Measurements from ENCODE around the gene PSME2. TPM values are rescaled to one million over a fixed set of nuclear protein-coding genes. Genes with fewer than 3 reads are reported as not detected.

PSME2 gene
- total RNA-seq, 1 experiment from 2014 or later, result 389 TPM

GRCh38 chr14:24179294-24179960 lies 33.0 kb upstream of the PSME2 start:
- DNase-seq (ENCODE audit: low read depth), result no peak

GRCh38 chr14:24178399-24179178 lies 32.2 kb upstream of the PSME2 start:
- no peak for DNase-seq (ENCODE audit: low read depth)

GRCh38 chr14:24177891-24178290 lies 31.5 kb upstream of the PSME2 start:
- no peak for DNase-seq (ENCODE audit: low read depth)

- no peak for DNase-seq (ENCODE audit: low read depth)
These were observed 30.8 kb upstream of the PSME2 start for GRCh38 chr14:24177041-24177825.

- no peak for DNase-seq (ENCODE audit: low read depth)
These were observed 30.2 kb upstream of the PSME2 start for GRCh38 chr14:24176599-24176998.

- no peak for DNase-seq (ENCODE audit: low read depth)
These were observed 26.5 kb upstream of the PSME2 start for GRCh38 chr14:24172871-24173281.

GRCh38 chr14:24172261-24172860 lies 26.0 kb upstream of the PSME2 start:
- DNase-seq (ENCODE audit: low read depth), result no peak

GRCh38 chr14:24171422-24172260 lies 25.2 kb upstream of the PSME2 start, which contains the start of gene REC8:
TSS of gene REC8 (plus strand) at chr14:24172080. CDS start at chr14:24172553, 473 bp downstream.
- DNase-seq (ENCODE audit: low read depth), result no peak

GRCh38 chr14:24167469-24168114 lies 21.2 kb upstream of the PSME2 start:
- no peak for DNase-seq (ENCODE audit: low read depth)

- no peak for DNase-seq (ENCODE audit: low read depth)
These were observed 19.4 kb upstream of the PSME2 start for GRCh38 chr14:24165785-24166184.

GRCh38 chr14:24164518-24164991 lies 18.1 kb upstream of the PSME2 start:
- DNase-seq (ENCODE audit: low read depth), result no peak

GRCh38 chr14:24162093-24162492 lies 15.7 kb upstream of the PSME2 start:
- no peak for DNase-seq (ENCODE audit: low read depth)

GRCh38 chr14:24160850-24161804 lies 14.7 kb upstream of the PSME2 start, which contains the start of gene IRF9:
TSS of gene IRF9 (plus strand) at chr14:24161265. CDS start at chr14:24162145, 880 bp downstream.
- DNase-seq (ENCODE audit: low read depth), result peak; percentile 95

GRCh38 chr14:24160499-24160849 lies 14.1 kb upstream of the PSME2 start:
- no peak for DNase-seq (ENCODE audit: low read depth)

- DNase-seq (ENCODE audit: low read depth), result no peak
These were observed 13.5 kb upstream of the PSME2 start for GRCh38 chr14:24159777-24160498.

GRCh38 chr14:24157331-24157730 lies 10.9 kb upstream of the PSME2 start:
- no peak for DNase-seq (ENCODE audit: low read depth)

- no peak for DNase-seq (ENCODE audit: low read depth)
These were observed 10.4 kb upstream of the PSME2 start for GRCh38 chr14:24156840-24157239.

GRCh38 chr14:24155100-24155499 lies 8.7 kb upstream of the PSME2 start:
- no peak for DNase-seq (ENCODE audit: low read depth)

Data from M059J (cell line).